ENCODE measurements around the gene CD2BP2. TPM values are rescaled to one million over a fixed set of nuclear protein-coding genes. Genes with fewer than 3 reads are reported as not detected.
"Not testable (repeated sequence)": the region's sequence is repeated elsewhere in the genome, so short reads cannot be mapped to it uniquely, and the experiment has no call there.

CD2BP2 gene
- total RNA-seq, 1 donor from 2014 or later = 85.2 TPM

DNA sequence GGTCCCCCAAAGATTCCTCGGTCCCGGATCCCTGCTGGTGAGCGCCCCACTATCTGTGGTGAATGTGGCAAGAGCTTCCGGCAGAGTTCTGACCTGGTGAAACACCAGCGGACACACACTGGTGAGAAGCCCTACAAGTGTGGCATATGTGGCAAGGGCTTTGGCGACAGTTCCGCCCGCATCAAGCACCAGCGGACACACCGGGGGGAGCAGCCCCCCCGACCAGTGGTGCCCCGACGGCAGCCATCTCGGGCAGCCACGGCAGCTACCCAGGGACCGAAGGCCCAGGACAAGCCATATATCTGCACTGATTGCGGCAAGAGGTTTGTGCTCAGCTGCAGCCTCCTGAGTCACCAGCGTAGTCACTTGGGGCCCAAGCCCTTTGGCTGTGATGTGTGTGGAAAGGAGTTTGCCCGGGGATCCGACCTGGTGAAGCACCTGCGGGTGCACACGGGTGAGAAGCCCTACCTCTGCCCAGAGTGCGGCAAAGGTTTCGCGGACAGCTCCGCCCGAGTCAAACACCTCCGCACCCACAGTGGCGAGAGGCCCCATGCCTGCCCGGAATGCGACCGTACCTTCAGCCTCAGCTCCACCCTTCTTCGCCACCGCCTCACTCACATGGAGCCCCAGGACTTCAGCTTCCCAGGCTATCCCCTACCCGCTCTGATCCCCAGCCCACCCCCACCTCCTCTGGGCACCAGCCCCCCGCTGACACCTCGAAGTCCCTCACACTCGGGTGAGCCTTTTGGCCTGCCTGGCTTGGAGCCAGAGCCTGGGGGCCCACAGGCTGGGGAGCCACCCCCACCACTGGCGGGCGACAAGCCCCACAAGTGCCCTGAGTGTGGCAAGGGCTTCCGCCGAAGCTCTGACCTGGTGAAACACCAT is 42.9 kb upstream of the CD2BP2 start:
- H3K4me3 Mint-ChIP-seq = peak overlapping the region; percentile 94
- TF ChIP-seq, protein P1, sequence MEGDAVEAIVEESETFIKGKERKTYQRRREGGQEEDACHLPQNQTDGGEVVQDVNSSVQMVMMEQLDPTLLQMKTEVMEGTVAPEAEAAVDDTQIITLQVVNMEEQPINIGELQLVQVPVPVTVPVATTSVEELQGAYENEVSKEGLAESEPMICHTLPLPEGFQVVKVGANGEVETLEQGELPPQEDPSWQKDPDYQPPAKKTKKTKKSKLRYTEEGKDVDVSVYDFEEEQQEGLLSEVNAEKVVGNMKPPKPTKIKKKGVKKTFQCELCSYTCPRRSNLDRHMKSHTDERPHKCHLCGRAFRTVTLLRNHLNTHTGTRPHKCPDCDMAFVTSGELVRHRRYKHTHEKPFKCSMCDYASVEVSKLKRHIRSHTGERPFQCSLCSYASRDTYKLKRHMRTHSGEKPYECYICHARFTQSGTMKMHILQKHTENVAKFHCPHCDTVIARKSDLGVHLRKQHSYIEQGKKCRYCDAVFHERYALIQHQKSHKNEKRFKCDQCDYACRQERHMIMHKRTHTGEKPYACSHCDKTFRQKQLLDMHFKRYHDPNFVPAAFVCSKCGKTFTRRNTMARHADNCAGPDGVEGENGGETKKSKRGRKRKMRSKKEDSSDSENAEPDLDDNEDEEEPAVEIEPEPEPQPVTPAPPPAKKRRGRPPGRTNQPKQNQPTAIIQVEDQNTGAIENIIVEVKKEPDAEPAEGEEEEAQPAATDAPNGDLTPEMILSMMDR (conservative IDR thresholded peaks at IDR 0.05) = no peak

DNA sequence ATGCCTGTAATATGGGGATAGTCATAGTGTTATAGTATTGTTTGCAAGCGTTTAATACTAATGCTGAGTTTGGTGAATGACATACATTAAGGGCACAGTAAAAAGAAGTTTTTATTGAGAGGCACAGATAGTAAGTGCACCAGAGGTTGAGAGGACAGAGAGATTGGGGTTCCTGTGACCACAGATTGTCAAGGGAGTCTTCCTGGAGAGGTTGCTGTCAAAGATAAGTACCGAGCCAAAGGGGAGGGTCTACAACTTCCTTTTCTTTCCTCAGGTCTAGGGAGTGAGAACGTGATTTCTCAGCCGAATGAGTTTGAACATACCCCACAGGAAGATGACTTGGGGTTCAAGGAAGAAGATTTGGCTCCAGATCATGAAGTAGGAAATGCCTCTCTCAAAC is 41.9 kb upstream of the CD2BP2 start:
- Mint-ChIP-seq H3K36me3 (ENCODE audit: low read depth) (peaks cover 3% of the 10 kb centered on the region), H3K4me3 (peak overlapping the region; percentile 92), H3K27me3 (ENCODE audit: low read depth) (peaks cover 3% of the 10 kb centered on the region), H3K27ac (ENCODE audit: unreplicated experiment) (no peak overlapping the region), H3K4me1 (peaks cover 59% of the 10 kb centered on the region), H3K9me3 (no peaks in the 10 kb centered on the region)
- TF ChIP-seq, protein P1 (conservative IDR thresholded peaks at IDR 0.05) = no peak
- no peak for DNase-seq (ENCODE audit: low read depth, low spot score)

More for the DNA sequence above, 42.9 kb upstream of the CD2BP2 start:
- Mint-ChIP-seq H3K36me3 (ENCODE audit: low read depth) (peaks cover 3% of the 10 kb centered on the region), H3K9me3 (no peaks in the 10 kb centered on the region), H3K4me1 (peaks cover 53% of the 10 kb centered on the region), H3K27ac (ENCODE audit: unreplicated experiment) (no peak overlapping the region), H3K27me3 (ENCODE audit: low read depth) (peaks cover 3% of the 10 kb centered on the region)
- DNase-seq (ENCODE audit: low read depth, low spot score) = no peak

DNA sequence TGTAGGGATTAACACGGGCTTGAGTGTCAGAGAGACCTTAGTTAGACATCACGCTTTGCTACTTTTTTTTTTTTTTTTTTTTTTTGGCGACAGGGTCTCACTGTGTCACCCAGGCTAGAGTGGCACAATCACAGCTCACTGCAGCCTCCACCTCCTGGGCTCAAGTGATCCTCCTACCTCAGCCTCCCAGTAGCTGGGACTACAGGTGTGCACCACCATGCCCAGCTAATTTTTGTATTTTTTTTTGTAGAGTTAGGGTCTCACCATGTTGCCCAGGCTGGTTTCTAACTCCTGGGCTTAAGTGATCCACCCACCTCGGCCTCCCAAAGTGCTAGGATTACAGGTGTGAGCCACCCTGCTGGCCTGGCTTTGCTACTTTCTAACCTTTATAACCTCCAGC is 41.5 kb upstream of the CD2BP2 start:
- Mint-ChIP-seq H3K4me3 (peak overlapping the region; percentile 92), H3K4me1 (peaks cover 57% of the 10 kb centered on the region)
- H3K9me3 Mint-ChIP-seq; H3K27ac Mint-ChIP-seq (ENCODE audit: unreplicated experiment); H3K27me3 Mint-ChIP-seq (ENCODE audit: low read depth); H3K36me3 Mint-ChIP-seq (ENCODE audit: low read depth); DNase-seq (ENCODE audit: low read depth, low spot score): not testable (repeated sequence)

DNA sequence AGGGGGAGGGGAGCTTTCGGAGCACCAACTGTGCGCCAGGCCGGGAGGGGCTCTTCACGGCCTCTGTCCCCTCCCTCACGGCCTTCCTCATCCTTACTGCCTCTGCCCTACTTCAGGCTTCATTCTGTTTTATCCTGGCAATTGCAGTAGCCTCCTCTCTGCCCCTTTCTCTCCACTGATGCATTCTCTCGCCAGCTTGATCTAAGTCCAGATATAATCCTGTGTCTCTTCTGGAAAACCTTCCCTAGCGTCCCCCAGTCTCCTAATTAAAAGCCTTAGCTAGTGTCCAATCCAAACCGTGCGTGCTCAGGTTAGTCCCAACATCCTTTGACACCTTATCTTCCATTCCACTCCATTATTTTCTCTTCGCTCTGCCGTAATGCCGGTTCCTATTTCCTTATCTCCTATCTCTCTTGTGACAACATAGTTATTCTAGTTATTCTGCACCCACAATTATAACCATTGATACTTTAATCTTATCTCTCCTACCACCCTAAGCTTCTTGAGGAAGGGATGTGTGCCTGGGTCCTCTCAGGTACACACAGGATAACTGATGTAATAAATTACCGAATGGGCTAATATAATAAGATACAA is 41.0 kb upstream of the CD2BP2 start:
- Mint-ChIP-seq H3K4me3 (peak overlapping the region; percentile 92), H3K27me3 (ENCODE audit: low read depth) (peaks cover 3% of the 10 kb centered on the region), H3K9me3 (no peaks in the 10 kb centered on the region), H3K4me1 (peaks cover 54% of the 10 kb centered on the region), H3K27ac (ENCODE audit: unreplicated experiment) (peak overlapping the region; percentile 93), H3K36me3 (ENCODE audit: low read depth) (peaks cover 3% of the 10 kb centered on the region)
- TF ChIP-seq, protein P1 (conservative IDR thresholded peaks at IDR 0.05) = no peak
- DNase-seq (ENCODE audit: low read depth, low spot score) = no peak

DNA sequence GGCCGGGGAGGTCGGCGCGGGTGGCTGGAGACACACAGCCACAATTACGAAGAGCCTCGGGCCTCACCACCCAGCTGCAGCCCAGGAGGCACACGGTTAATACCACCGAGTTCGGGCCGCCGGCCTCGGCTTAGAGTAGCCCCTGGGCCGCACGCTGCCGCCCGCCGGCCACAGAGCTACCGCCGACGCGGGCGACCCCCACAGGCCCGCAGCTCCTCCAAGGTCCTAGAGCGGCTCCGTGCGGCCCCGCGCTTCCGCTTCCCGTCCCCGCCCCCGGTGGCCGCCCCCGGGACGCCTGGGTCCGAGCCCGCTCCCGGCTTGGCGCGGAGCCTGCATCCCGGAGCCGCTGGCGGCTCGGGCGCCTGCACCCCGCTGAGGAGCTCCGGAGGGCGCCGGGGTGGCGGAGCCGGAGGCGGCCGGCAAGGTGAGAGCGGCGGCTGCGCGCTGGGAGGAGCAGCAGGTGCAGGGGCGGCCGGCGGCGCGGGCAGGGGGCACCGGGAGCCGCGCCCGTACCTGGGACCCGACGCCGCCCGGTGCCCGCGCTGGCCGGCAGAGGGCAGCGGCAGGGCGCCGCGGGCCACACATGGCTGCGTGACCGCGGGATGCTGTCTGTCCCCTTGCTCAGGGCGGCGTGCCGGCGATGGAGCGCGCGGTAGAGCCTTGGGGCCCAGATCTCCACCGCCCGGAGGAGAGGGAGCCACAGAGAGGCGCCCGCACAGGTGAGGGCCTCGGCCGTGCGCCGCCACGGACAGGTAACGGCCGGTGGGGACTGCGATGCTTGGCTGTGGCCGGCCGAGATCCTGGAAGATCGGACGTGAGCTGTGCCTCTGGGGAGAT is 40.3 kb upstream of the CD2BP2 start, which contains the start of gene ZNF48:
TSS of gene ZNF48 (plus strand) at position 266 of the 837 bp plus-strand sequence. CDS start at position 641, 375 bp downstream.
- Mint-ChIP-seq H3K4me3 (peak within 1 kb of the TSS; percentile 92), H3K27ac (ENCODE audit: unreplicated experiment) (peak within 1 kb of the TSS; percentile 95), H3K9me3 (no peaks in the 10 kb centered on the region), H3K4me1 (peaks cover 54% of the 10 kb centered on the region), H3K36me3 (ENCODE audit: low read depth) (peaks cover 3% of the 10 kb centered on the region), H3K27me3 (ENCODE audit: low read depth) (no peaks in the 10 kb centered on the region)
- DNase-seq (ENCODE audit: low read depth, low spot score) = peak; percentile 77
- TF ChIP-seq, protein P1 (conservative IDR thresholded peaks at IDR 0.05) = peak; percentile 57
